ENCODE results near the gene CLEC16A.

Gene CLEC16A

DNA sequence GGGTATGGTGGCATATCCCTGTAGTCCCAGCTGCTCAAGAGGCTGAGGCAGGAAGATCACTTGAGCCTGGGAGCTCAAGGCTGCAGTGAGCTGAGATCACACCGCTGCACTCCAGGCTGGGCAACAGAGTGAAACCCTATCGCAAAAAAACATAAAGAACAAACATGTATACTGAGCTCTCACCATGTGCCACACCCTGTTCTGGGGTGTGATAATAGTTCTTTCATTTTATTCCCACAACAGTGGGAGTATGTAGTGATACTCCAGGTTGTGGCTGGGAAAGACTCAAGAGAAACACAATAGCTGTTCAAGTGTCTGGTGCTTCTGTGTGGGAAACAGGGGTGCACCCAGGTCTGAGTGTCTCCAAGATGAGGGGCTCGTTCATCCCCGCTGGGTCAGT is 221.0 kb downstream of the CLEC16A start:
- no peak for DNase-seq

DNA sequence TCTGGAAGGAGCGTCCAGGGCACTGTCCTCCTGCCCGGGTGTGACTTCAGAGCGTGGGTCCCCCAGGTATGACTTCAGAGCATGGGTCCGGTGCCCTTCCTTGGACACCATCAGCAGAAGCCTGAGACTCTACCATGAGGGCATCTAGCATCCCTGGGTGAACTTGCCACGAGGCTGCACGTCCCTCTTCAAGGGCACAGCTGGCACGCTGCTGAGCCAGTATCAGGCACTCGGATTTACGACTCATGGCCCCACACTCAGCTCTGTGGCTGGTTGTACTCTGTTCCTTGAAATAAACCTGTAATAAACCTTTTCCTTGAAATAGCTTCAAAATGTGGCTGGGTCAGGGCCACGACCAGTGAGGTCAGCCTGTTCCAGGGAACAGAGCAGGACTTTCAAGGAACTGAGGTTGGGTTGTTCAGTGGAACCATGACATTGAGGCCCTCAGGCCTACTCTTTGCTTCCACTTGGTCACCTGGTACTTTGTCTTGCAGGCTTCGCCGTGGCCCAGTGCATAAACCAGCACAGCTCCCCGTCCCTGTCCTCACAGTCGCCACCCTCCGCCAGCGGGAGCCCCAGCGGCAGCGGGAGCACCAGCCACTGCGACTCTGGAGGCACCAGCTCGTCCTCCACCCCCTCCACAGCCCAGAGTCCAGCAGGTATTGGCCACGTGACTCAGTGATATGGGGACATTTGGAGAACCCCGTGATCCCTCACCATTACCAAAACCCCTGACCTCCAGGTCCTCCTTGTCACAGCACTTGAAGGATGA is 221.7 kb downstream of the CLEC16A start:
- no peak for DNase-seq

DNA sequence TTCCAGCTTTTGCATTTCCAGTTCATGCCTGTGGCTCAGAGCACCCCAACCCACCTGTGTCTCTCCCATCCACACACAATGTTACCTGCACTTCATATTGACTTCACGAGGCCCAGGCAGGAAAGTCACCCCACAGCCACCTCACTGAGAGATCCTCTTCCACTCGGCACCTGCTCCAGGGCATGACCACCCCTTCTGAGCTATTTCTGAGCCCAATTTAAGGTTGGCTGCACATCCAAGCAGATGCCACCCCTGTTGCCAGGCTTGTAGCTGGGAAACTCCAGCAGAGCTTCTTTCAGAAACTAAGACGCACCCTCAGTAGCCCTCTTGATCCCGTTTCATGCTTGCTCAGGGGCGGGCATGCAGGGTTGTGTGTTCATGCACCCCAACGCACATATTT is 223.2 kb downstream of the CLEC16A start:
- DNase-seq = peak in 1 of 2 experiments; percentile 11

DNA sequence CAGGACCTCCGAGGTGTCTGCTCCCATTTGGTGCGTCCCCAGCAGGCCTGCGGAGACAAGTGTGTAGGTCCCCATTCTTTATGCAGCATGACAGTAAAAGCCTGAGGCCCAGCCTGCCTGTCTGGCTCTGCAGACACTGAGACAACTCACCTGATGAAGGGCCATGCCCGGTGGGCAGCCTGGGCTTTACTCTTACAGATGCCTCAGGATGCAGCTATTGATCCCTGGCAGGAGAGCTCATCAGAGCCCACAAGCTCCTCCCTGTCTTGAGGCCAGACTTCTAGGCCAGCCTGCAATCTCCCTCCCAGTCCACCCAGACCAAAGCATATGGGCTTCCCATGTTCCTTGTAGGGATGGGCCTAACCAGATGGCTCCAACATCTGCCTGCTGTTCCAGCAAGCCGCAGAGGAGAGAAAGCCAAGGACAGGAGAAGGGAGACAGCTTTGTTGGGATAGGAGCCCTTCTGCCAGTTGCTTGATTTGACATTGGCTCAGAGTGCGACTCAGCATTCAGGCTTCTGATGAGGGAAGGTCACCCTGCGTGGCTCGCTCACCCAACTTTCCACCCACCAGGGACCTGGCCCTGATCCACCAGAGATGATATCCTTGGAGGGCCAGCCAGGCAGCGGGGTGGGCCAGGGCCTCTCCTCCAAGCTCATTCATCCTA is 224.2 kb downstream of the CLEC16A start:
- peak; percentile 98 to 99 for DNase-seq

DNA sequence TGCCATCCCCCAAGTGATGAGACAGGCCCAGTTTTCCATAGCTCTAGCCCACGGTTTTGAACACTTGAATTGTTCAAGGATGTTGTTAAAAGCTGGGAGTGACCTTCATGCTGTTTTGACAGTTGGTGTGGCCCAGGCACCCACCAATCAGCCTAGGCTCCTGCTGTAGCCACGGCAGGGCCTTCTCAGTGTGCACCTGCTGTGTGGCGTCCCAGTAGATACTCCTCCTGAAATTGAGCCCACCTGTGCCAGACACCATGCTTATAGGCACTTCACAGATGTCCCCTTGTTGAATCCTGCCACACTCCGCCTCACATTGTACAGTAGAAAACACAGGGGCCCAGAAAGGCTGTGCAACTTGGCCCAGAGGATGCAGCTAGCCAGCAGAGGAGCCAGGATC is 225.3 kb downstream of the CLEC16A start:
- peak; percentile 57 to 91 for DNase-seq

DNA sequence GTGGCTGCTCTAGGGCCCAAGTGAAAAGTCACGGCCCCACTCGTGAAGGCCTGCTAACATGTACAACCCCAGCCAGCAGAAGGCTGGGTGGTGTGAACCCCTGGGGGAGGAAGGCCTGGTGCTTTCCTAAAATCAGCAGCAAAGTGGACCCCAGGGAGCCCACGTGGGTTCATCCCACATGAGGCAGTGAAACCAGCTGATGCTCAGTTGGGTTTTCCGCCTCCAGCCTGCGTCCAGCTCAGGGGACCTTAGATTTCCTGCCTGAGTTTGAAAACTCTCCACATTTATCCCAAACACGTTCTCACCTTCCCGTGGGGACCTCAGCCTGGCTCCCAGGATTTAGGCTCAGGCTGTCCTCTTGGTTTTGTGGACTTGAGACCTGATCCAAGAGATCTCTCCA is 225.8 kb downstream of the CLEC16A start:
- no peak for DNase-seq

DNA sequence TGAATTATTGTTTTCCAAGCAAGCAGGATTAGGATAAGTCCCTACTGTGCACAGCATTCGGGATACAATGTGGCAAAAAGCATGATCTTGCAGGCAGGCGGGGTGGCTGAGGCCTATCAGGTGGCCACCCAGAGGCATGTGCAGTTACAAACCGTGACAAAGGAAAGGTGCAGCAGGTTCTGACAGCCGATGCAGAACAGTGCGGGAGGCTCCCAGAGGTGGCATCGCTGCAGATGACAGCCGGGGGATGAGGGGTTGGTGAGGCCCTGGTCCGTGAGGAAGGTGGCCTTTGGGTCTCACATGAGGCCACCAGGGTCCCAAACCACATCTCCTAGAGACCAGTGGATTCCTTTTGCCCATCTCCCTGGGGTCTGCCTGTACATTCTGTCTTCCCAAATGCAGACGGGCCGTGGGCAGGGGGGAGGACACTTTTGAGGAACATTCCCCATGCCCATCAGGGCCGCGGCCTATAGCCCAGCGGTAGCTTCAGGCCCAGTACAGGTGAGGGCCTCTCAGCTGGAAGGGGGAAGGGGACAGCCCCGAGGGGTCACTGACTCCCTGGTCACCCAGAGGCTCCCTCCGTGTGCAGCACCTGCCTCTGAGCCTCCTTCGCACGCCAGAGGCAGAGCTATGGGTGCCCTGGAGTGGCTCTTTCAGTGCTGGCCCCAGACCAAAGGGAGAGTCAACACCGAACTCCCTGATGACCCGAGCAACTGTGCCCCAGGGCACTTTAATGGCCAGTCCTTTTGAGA is 226.5 kb downstream of the CLEC16A start:
- DNase-seq = no peak

DNA sequence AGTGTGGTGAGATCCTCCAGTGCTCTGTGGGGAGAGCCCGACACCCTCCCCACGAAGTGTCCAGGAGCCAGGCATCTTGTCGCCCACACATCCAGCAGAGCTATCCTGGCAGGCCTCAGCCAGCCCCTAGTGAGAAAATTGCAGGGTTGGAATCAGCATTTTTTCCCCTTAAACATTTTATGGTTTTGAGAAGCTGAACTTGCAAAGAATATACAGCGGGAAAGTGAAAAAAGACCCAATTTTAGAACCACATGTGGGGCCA is 227.0 kb downstream of the CLEC16A start:
- DNase-seq = no peak

DNA sequence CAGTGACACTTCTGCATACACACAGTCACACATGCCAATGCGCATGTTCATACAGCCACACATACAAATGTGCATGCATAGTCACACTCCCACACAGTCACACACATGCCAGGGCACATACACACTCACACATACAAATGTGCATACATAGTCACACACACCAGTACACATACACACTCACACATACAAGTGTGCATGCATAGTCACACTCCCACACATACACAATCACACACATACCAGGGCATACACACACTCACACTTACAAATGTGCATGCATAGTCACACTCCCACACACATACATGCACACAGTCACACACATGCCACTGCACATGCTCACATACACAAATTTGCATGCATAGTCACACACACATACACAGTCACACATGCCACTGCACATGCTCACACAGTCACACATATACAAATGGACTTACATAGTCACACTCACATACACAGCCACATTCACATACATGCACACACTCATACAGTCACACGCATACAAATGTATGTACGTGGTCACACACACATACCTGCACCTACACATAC is 227.5 kb downstream of the CLEC16A start:
- DNase-seq = no peak

DNA sequence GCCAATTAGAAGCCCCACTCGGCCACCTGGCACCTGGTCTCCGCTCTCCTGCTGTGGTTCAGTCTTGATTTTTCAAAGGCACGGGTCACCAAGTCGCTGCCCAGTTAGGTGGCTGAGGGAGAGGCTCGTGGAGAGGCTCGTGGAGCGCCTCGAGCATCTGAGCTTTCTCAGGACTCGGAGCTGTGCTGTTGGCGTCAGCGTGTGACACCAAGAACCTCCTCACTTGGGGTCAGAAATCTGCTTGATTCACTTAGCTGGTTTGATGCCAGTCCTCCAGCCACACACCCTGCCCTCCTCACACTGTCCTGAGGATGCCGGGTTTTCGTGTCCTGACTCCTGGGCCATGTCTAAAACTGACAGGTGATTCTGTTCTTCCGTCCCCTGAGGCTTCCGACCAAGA is 229.1 kb downstream of the CLEC16A start:
- no peak for DNase-seq

DNA sequence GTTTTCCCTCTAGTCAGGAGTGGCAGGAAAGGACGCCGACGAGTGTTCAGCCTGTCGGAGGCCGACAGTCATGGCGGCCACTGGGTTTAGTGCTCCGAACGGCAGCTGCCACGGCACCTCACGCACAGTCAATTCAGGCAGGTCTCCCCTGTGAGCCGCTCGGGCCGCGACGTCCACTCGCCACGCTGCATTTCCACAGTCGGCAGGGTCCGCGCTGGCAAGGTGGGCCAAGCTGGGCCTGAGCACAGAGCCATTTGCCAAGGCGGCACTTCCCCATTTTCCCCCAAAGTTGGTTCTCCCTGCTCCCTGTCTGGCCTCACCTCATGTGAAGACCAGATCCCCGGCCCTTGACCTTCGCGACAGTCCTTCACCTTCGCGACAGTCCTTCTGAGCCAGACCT is 229.8 kb downstream of the CLEC16A start:
- no peak for DNase-seq

DNA sequence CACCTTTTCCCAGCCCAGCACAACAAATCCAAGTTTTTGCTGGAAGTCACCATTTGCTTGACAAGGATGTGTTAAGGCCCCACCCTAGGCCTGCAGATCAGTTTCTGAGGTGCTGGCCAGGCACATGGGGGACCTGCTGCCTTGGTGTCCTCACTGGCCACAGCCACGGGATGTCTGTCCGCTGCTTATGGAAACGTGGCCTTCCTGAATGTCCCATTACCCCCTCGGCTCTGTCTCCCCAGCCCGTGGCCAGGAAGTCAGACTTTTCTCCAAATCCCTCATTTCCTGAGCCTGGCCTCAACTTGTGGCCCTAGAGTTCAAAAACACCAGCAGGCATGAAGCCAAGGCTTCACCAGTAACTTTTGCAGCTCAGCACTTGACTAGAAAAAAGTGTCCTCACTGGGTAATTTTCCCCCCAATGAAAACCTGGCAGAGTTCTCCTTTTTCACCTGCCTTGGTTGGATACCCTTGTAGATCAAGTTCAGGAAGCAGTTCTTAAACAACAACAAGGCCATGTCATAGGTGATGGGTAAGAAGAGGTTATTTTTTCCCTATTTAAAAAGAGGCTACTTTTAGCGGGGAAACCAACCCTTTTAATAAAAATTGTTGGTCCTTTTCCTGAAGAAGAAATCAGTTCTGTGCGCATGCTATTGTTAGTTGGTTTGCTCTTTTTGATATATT is 230.9 kb downstream of the CLEC16A start:
- DNase-seq = no peak

DNA sequence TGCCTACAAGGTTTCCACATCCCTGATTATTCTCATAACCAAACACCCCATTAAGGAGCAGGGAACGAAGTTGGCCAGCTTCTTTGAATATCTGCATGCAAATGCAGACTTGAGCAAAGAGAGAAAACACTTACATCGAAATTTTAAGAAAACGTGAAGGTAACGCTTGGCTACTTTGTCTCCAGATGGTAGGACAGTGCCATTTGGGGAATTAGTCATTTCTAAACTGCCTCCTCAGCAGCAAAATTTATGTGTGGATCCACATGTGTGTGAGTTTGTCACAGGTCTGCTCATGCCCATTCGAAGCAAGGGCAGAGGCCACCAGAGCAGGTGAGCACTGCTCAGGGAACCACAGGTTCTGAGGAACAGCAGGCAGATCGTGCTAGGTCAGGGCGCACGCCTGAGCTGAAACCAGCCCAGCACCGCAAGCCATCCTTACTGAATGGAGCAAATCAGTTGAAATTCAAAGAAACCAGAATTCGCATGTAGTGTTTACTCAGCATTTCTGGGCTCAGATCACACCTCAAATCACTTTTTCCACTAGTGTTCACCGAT is 231.5 kb downstream of the CLEC16A start:
- DNase-seq = no peak

DNA sequence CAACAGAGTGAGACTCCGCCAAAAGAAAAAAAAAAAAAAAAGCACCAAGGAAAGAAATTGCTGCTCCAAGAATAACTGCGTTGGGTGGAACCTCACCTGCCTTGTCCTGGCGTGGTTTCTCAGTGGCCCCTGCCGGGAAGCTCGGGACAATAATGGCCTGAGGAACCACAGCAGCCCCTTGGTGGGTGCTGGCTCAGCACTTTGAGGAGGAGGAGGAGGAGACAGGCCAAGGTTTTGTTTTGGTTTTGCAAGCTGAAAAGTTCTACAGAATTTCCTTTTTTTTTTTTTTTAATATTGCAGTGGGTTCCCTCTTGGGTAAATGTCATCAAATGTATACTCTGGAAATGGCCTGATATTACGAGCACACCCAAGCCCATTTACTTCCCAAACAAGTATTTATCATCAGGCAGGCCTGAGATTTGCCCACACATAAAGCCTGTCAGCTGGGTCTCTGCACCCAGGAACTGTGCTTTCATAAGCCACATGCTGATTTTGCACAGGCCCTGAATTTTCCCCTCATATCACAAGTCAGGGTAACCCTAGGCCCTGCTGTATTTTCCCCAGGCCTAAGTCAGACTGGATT is 233.3 kb downstream of the CLEC16A start:
- DNase-seq = no peak

DNA sequence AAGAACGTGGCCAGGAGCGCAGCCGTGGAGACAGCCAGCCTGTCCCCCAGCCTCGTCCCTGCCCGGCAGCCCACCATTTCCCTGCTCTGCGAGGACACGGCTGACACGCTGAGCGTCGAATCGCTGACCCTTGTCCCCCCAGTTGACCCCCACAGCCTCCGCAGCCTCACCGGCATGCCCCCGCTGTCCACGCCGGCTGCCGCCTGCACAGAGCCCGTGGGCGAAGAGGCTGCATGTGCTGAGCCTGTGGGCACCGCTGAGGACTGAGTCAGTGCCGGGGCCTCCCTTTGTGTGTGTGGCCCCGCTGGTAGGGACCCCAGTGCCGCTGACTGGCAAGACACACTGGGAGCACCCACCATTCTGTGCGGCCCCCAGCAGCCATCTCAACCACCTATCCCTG is 234.1 kb downstream of the CLEC16A start:
- no peak for DNase-seq

DNA sequence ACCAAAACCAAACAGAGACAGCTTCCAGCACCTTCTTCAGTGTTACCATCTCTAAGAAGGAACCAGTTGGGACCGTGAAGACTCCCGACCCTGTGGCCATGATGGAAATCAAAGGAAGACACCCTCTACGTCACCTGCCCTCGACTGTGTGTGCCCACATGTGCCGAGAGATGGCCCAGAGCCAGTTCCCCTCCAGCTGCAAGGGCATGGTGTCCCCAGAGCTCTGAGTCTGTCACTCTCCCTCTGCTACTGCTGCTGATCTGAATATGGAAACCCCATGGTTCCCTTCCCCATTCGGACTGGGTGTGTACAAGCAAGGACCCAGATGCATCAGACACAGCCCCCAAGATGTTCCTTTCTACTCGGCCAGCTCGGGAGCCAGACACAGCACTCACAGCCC is 235.2 kb downstream of the CLEC16A start:
- DNase-seq = no peak

DNA sequence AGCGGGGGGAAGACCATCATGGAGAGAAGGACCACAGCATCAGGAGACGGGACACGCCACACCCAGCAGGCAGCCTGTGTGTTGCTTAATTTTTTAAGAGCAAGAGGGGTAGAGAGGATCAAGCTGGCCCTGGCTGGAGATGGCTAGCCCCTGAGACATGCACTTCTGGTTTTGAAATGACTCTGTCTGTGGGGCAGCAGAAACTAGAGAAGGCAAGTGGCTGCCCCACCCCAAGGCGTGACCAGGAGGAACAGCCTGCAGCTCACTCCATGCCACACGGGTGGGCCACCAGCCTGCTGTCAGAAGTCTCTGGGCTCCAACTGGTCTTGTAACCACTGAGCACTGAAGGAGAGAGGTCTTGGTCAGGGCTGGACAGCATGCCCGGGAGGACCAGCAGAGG is 236.1 kb downstream of the CLEC16A start:
- no peak for DNase-seq

DNA sequence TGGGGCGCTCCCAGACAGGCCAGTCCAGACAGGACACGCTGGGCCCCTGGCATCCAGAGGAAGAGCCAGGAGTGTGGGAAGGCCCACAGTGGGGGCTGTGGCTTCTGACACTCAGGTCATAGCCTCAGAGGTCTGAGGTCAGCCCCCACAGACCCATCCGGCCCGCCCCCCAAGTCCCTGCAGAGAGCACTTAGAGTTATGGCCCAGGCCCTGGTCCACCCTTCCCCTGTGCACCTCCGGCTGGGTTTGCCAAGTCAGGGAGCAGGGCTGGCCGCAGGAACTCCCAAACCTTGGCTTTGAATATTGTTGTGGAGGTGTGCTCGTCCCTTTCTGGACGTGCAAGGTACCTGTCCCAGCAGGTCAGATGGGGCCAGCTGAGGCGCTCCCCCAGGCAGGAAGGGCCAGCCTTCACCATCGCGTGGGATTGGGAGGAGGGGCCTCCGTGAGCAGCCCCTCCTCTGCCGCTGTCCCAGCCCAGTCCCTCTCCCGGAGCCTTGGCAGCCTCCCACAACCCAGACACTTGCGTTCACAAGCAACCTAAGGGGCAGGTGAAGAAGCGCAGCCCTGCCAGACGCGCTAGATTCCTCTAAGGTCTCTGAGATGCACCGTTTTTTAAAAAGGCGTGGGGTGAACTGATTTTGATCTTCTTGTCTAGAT is 237.0 kb downstream of the CLEC16A start:
- DNase-seq = no peak

DNA sequence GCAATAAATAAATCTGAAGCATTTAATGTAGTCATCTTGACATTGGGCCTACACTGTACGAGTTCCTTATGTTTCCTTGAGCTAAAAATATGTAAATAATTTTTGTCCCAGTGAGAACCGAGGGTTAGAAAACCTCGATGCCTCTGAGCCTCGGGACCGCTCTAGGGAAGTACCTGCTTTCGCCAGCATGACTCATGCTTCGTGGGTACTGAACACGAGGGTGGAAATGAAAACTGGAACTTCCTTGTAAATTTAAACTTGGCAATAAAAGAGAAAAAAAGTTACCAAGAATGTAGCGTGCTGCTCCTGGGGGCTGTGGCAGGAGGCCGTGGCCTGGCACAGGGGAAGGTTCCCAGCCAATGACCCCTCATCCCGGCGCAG is 237.5 kb downstream of the CLEC16A start:
- no peak for DNase-seq

DNA sequence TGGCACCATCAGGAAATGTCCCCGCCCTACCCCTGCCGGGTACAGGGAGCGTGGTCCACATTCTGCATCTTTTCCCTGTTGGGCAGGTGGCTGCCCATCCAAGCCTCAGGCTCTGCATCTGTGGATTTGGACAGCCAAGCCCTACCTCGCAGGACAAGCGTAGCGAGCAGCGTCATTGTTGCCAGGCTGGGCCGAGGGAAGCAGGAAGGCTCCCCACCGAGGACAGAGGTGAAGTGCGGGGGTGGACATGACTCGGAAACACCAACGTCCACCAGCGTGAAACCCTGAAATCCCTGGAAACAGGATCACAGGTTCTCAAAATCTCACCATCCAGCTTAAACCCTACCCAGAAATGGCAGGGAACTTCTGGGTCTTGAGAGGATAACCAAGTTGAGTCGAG is 238.0 kb downstream of the CLEC16A start:
- no peak for DNase-seq

DNA sequence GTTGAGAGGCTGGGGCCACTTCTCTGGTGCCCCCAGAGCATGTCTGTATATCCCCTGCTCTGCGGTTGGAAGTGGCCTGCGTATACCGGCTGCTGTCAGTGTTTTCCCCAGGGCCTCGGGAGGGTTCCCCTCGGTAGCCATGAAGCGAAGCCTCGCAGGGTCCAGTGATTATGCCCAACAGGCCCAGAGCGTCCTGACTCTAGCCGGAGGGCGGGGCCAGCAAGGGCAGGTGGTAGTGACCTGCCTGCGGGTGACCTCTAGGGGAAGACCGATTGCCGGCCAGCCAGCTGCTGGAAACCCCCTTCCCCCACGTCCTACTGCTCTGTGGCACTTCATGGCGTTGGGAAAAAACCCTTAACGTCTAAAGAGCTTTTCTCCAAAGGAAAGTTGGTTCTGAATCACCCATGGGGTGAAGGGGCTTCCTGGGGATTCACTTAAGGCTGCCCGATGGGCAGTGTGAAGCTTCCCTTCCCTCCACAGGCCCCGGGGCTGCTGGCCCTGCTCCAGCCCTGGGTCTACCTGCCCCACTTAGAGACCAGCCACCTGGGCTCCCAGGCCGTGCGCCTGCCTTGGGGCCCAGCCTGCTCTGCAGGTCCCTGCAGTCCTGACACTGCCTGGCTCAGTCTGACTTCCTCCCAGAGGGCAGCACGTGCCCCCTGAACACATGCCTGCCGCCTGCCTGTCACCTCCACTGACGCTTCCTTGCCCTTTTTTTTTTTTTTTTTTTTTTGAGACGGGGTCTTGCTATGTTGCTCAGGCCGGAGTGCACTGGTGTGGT is 238.9 kb downstream of the CLEC16A start:
- DNase-seq = no peak
